GM18870 (cell line): ENCODE data around the gene ITGA1.

Source experiments
- ATAC-seq: cut with Tn5 transposase; IDR thresholded peaks from one replicate; pipeline ENCODE4 v1.9.1; 2021; ENCODE audit warnings: moderate library complexity; ENCODE audit not compliant: unreplicated experiment

ITGA1 gene

GRCh38 chr5:52893863-52894262, 106.1 kb downstream of the ITGA1 start:
- ATAC-seq: no peak

GRCh38 chr5:52894451-52894850, 106.7 kb downstream of the ITGA1 start:
- ATAC-seq: no peak

GRCh38 chr5:52895075-52895474, 107.4 kb downstream of the ITGA1 start:
- ATAC-seq: no peak

- ATAC-seq: no peak
Measured at GRCh38 chr5:52895572-52896413, 108.1 kb downstream of the ITGA1 start.

GRCh38 chr5:52896534-52897237, 109.0 kb downstream of the ITGA1 start:
- no peak for ATAC-seq

- ATAC-seq: no peak
Measured at GRCh38 chr5:52897238-52897614, 109.5 kb downstream of the ITGA1 start.

- no peak for ATAC-seq
Measured at GRCh38 chr5:52898961-52899680, 111.4 kb downstream of the ITGA1 start.

- no peak for ATAC-seq
Measured at GRCh38 chr5:52903142-52903541, 115.4 kb downstream of the ITGA1 start.

- no peak for ATAC-seq
Measured at GRCh38 chr5:52906343-52906742, 118.6 kb downstream of the ITGA1 start.

GRCh38 chr5:52906845-52907244, 119.1 kb downstream of the ITGA1 start:
- no peak for ATAC-seq

- ATAC-seq: no peak
Measured at GRCh38 chr5:52909192-52909591, 121.5 kb downstream of the ITGA1 start.

- ATAC-seq: no peak
Measured at GRCh38 chr5:52910071-52910470, 122.4 kb downstream of the ITGA1 start.

- peak; percentile 98 for ATAC-seq
Measured at GRCh38 chr5:52915176-52915875, 127.6 kb downstream of the ITGA1 start.

GRCh38 chr5:52920929-52921328, 133.2 kb downstream of the ITGA1 start:
- ATAC-seq: no peak

GRCh38 chr5:52922384-52922783, 134.7 kb downstream of the ITGA1 start:
- no peak for ATAC-seq

- ATAC-seq: no peak
Measured at GRCh38 chr5:52924456-52924855, 136.7 kb downstream of the ITGA1 start.

GRCh38 chr5:52925001-52925400, 137.3 kb downstream of the ITGA1 start:
- ATAC-seq: no peak

- ATAC-seq: no peak
Measured at GRCh38 chr5:52928689-52929088, 141.0 kb downstream of the ITGA1 start.

- ATAC-seq: no peak
Measured at GRCh38 chr5:52938226-52938625, 150.5 kb downstream of the ITGA1 start.

- ATAC-seq: peak; percentile 59
Measured at GRCh38 chr5:52943285-52943684, 155.6 kb downstream of the ITGA1 start.

- ATAC-seq: no peak
Measured at GRCh38 chr5:52943808-52944207, 156.1 kb downstream of the ITGA1 start.
